HG03066 (cell line): Measurements from ENCODE around the gene HECW1.
A peak's percentile ranks its signal among the peaks of the same experiment; 100 is the strongest.
"Not testable (repeated sequence)": the region's sequence is repeated elsewhere in the genome, so short reads cannot be mapped to it uniquely, and the experiment has no call there.

Experiments
- ATAC-seq: cut with Tn5 transposase; IDR thresholded peaks from one replicate; pipeline ENCODE4 v1.9.1; 2021; ENCODE audit warnings: low read depth; ENCODE audit not compliant: unreplicated experiment

HECW1 gene

GRCh38 chr7:43588477-43589132 lies 476.2 kb downstream of the HECW1 start:
- ATAC-seq, result no peak

- no peak for ATAC-seq
These were observed 476.7 kb downstream of the HECW1 start for GRCh38 chr7:43589133-43589478.

GRCh38 chr7:43589728-43590127 lies 477.3 kb downstream of the HECW1 start:
- no peak for ATAC-seq

GRCh38 chr7:43590862-43591557 lies 478.6 kb downstream of the HECW1 start:
- peak; percentile 79 for ATAC-seq

- ATAC-seq, result peak; percentile 29
These were observed 479.2 kb downstream of the HECW1 start for GRCh38 chr7:43591558-43592180.

- ATAC-seq, result no peak
These were observed 479.9 kb downstream of the HECW1 start for GRCh38 chr7:43592326-43592725.

- ATAC-seq, result no peak
These were observed 480.6 kb downstream of the HECW1 start for GRCh38 chr7:43593010-43593409.

- no peak for ATAC-seq
These were observed 481.6 kb downstream of the HECW1 start for GRCh38 chr7:43594020-43594419.

- not testable (repeated sequence) for ATAC-seq
These were observed 484.0 kb downstream of the HECW1 start for GRCh38 chr7:43596426-43596825.

GRCh38 chr7:43600056-43600455 lies 487.6 kb downstream of the HECW1 start:
- no peak for ATAC-seq

- ATAC-seq, result no peak
These were observed 489.8 kb downstream of the HECW1 start for GRCh38 chr7:43602256-43602655.

- ATAC-seq, result no peak
These were observed 491.8 kb downstream of the HECW1 start for GRCh38 chr7:43604251-43604650.

GRCh38 chr7:43609097-43609496 lies 496.6 kb downstream of the HECW1 start:
- no peak for ATAC-seq

- ATAC-seq, result no peak
These were observed 499.7 kb downstream of the HECW1 start for GRCh38 chr7:43612128-43612527.

- ATAC-seq, result peak; percentile 62
These were observed 500.4 kb downstream of the HECW1 start for GRCh38 chr7:43612599-43613589.
